ENCODE results near the gene SNCG.
A peak's percentile ranks its signal among the peaks of the same experiment; 100 is the strongest.
"Not testable (repeated sequence)": the region's sequence is repeated elsewhere in the genome, so short reads cannot be mapped to it uniquely, and the experiment has no call there.

Gene SNCG

DNA sequence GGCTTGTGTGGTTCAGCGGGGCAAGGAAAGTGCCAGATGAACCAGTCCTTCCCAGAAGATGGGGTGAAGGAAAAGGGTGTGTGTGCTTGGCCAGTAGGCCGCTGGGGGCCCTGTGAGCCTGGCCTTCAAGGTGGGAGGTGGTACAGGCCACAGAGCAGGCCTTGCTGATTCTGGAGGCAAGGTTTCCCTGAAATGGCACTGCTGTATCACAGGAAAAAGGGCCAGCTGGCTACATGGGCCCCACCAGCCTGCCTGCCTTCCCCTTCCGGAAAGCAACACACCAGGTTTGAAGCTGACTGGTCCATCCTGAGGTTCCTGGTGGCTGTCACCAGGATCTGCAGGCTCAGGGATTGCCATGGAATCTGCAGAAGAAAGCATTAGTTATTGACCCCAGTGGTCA, 13.5 kb upstream of the SNCG start:
- H3K27me3 ChIP-seq (ENCODE audit: control insufficient read depth in 1 of 2, insufficient read depth in 2 of 2, low read length in 2 of 2) = peaks cover 3 to 8% of the 10 kb centered on the region in 2 donors
- H3K36me3 ChIP-seq (ENCODE audit: control insufficient read depth in 1 of 2, insufficient read depth in 2 of 2, low read length in 2 of 2) = no peaks in the 10 kb centered on the region
- H3K9me3 ChIP-seq (ENCODE audit: control insufficient read depth in 1 of 2, low read length in 2 of 2) = no peaks in the 10 kb centered on the region
- H3K4me1 ChIP-seq (ENCODE audit: control insufficient read depth in 1 of 2, insufficient read depth in 2 of 2, low read length in 2 of 2) = peaks cover 0 to 17% of the 10 kb centered on the region in 2 donors
- H3K27ac ChIP-seq (ENCODE audit: low read depth, low read length) = no peak overlapping the region
- H3K9ac ChIP-seq (ENCODE audit: low read depth in 1 of 2, low read length in 2 of 2) = no peak overlapping the region
- H3K4me3 ChIP-seq (ENCODE audit: low read depth in 1 of 2, low read length in 2 of 2) = no peak overlapping the region

DNA sequence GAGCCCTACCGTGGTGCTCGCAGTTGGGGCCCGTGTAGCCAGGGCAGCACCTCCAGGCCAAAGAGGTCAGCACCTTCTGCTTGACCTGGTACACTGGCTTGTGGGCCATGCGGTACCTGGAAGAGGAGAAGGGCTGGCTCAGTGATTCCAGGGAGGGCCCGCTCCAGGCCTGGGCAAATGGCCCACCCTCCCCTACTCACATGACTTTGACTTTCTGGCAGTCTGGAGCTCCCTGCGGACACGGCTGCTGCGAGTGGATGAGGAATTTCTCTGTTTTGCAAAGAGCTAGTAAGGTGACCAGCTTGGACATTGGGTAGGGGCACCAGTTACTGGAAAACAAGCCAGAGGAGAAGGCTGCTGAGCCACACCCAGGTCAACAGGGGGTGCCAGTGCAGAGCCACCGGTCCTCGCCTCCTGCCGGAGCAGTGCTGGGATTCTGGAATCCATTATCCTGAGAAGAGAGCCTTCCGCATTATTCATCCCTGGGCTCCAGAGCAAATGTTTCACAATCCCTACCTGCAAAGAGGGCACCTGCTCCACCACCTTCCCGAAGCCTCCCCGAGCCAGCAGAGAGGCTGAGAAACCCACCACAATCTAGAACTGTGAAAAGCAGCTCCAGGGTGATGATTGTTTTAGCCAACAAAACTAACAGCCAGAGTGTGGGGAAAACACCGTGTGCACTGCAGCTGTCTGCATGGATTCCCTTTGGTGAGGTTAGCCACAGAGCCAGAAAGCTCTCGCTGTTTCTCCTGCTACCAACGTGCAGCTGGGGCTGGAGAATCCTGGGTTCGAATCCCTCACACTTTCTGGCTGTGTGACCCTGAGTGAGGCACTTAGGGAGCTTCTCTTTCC, 12.8 kb upstream of the SNCG start:
- H3K27ac ChIP-seq (ENCODE audit: low read depth, low read length) = no peak overlapping the region
- H3K27me3 ChIP-seq (ENCODE audit: control insufficient read depth in 1 of 2, insufficient read depth in 2 of 2, low read length in 2 of 2) = peaks cover 3 to 8% of the 10 kb centered on the region in 2 donors
- no peak overlapping the region for H3K4me3 ChIP-seq (ENCODE audit: low read depth in 1 of 2, low read length in 2 of 2)
- H3K9ac ChIP-seq (ENCODE audit: low read depth in 1 of 2, low read length in 2 of 2) = no peak overlapping the region
- peaks cover 0 to 15% of the 10 kb centered on the region in 2 donors for H3K4me1 ChIP-seq (ENCODE audit: control insufficient read depth in 1 of 2, insufficient read depth in 2 of 2, low read length in 2 of 2)
- no peaks in the 10 kb centered on the region for H3K36me3 ChIP-seq (ENCODE audit: control insufficient read depth in 1 of 2, insufficient read depth in 2 of 2, low read length in 2 of 2)
- H3K9me3 ChIP-seq (ENCODE audit: control insufficient read depth in 1 of 2, low read length in 2 of 2) = no peaks in the 10 kb centered on the region

DNA sequence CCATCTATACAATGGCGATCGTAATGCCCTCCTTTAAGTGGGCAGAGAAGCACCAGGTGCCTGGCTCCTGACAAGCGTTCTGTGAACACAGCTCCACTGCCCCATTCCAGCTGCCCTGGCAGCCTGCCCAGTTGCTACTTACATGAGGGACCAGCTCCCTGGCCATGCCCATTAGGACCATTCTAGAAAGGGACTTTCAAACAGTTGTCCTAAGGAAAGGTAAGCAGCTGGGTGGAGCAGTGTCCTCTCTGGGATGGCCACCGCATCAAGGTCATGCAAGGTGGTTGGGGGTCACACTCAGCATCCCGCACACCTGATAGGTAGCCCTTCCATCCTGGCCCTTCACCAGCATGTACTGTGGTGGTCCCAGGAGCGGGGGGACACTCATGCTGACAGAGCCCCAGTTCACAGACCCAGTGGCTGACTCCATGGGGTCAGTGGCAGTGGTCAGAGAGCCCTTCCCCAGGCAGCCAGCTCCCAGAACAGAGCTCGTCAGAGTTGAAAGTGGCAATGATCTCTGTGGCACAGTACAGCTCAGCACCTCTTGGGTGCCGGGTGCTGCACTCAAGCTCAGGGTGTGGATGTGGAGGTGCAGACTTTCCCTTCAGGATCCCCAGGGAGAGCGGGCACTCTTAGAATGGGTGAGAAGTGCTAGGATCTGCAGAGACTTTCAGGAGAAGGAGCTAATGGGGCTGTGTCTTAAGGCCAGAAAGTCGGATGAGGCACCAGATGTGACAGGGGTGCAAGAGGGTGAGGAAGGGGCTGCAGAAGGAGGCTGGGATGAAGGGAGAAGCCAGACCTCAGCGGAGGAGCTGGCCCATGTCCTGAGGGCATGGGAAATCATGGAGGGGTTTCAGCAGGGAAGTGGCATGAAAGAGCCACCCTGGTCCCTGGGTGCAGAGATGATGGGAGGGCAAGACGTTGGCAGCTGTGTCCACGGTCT, 11.9 kb upstream of the SNCG start:
- Histone ChIP-seq H3K36me3 (ENCODE audit: control insufficient read depth in 1 of 2, insufficient read depth in 2 of 2, low read length in 2 of 2) (no peaks in the 10 kb centered on the region), H3K9me3 (ENCODE audit: control insufficient read depth in 1 of 2, low read length in 2 of 2) (no peaks in the 10 kb centered on the region), H3K4me3 (ENCODE audit: low read depth in 1 of 2, low read length in 2 of 2) (no peak overlapping the region), H3K4me1 (ENCODE audit: control insufficient read depth in 1 of 2, insufficient read depth in 2 of 2, low read length in 2 of 2) (peaks cover 0 to 13% of the 10 kb centered on the region in 2 donors), H3K27ac (ENCODE audit: low read depth, low read length) (no peak overlapping the region), H3K27me3 (ENCODE audit: control insufficient read depth in 1 of 2, insufficient read depth in 2 of 2, low read length in 2 of 2) (peaks cover 3 to 8% of the 10 kb centered on the region in 2 donors), H3K9ac (ENCODE audit: low read depth in 1 of 2, low read length in 2 of 2) (no peak overlapping the region)

DNA sequence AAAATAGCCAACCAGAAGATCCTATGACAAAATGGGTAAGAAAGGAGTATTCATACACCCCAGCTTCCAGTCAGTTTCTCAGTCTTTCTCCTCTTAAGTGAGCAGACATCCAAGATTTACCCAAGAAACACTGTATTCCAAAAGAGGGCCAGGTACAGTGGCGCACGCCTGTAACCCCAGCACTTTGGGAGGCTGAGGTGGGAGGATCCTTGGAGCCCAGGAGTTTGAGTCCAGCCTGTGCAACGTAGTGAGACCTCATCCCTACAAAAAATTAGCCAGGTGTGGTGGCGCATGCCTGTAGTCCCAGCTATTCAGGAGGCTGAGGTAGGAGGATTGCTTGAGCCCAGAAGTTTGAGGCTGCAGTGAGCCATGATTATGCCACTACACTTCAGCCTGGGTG, 10.6 kb upstream of the SNCG start:
- not testable (repeated sequence) for H3K27ac ChIP-seq (ENCODE audit: low read depth, low read length); H3K9ac ChIP-seq (ENCODE audit: low read depth in 1 of 2, low read length in 2 of 2); H3K4me1 ChIP-seq (ENCODE audit: control insufficient read depth in 1 of 2, insufficient read depth in 2 of 2, low read length in 2 of 2); H3K9me3 ChIP-seq (ENCODE audit: control insufficient read depth in 1 of 2, low read length in 2 of 2); H3K4me3 ChIP-seq (ENCODE audit: low read depth in 1 of 2, low read length in 2 of 2); H3K27me3 ChIP-seq (ENCODE audit: control insufficient read depth in 1 of 2, insufficient read depth in 2 of 2, low read length in 2 of 2); H3K36me3 ChIP-seq (ENCODE audit: control insufficient read depth in 1 of 2, insufficient read depth in 2 of 2, low read length in 2 of 2)

- Histone ChIP-seq H3K27ac (ENCODE audit: low read depth, low read length) (no peak overlapping the region), H3K4me3 (ENCODE audit: low read depth in 1 of 2, low read length in 2 of 2) (no peak overlapping the region), H3K9ac (ENCODE audit: low read depth in 1 of 2, low read length in 2 of 2) (no peak overlapping the region), H3K27me3 (ENCODE audit: control insufficient read depth in 1 of 2, insufficient read depth in 2 of 2, low read length in 2 of 2) (peaks cover 3 to 8% of the 10 kb centered on the region in 2 donors), H3K4me1 (ENCODE audit: control insufficient read depth in 1 of 2, insufficient read depth in 2 of 2, low read length in 2 of 2) (peaks cover 0 to 6% of the 10 kb centered on the region in 2 donors), H3K9me3 (ENCODE audit: control insufficient read depth in 1 of 2, low read length in 2 of 2) (no peaks in the 10 kb centered on the region), H3K36me3 (ENCODE audit: control insufficient read depth in 1 of 2, insufficient read depth in 2 of 2, low read length in 2 of 2) (no peaks in the 10 kb centered on the region)
Measured at GRCh38 chr10:86950349-86950748, 8.1 kb upstream of the SNCG start.

GRCh38 chr10:86951184-86951761, 7.1 kb upstream of the SNCG start:
- Histone ChIP-seq H3K4me1 (ENCODE audit: control insufficient read depth in 1 of 2, insufficient read depth in 2 of 2, low read length in 2 of 2) (no peaks in the 10 kb centered on the region), H3K4me3 (ENCODE audit: low read depth in 1 of 2, low read length in 2 of 2) (no peak overlapping the region), H3K27ac (ENCODE audit: low read depth, low read length) (no peak overlapping the region), H3K9me3 (ENCODE audit: control insufficient read depth in 1 of 2, low read length in 2 of 2) (no peaks in the 10 kb centered on the region), H3K36me3 (ENCODE audit: control insufficient read depth in 1 of 2, insufficient read depth in 2 of 2, low read length in 2 of 2) (no peaks in the 10 kb centered on the region), H3K9ac (ENCODE audit: low read depth in 1 of 2, low read length in 2 of 2) (no peak overlapping the region), H3K27me3 (ENCODE audit: control insufficient read depth in 1 of 2, insufficient read depth in 2 of 2, low read length in 2 of 2) (peaks cover 3 to 6% of the 10 kb centered on the region in 2 donors)

DNA sequence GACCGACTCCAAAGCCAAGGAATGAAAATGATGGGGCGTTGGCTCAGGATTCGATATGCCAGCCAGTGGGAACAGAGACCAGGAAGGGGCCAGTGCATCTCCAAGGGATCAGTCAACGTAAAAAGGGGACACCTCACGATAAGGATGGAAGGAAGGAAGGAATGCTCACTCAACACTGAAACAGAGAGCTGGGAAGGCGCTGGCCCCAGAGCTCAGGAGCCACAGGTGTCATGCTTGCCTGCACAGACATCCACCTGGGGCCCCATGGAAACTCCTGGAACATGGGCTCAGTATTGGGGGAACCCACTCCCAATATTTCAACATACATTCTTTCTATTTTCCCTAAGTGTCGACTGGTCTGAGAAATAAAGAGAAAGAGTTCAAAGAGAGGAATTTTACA, 6.3 kb upstream of the SNCG start:
- Histone ChIP-seq H3K4me1 (ENCODE audit: control insufficient read depth in 1 of 2, insufficient read depth in 2 of 2, low read length in 2 of 2) (no peaks in the 10 kb centered on the region), H3K36me3 (ENCODE audit: control insufficient read depth in 1 of 2, insufficient read depth in 2 of 2, low read length in 2 of 2) (no peaks in the 10 kb centered on the region), H3K27ac (ENCODE audit: low read depth, low read length) (no peak overlapping the region), H3K27me3 (ENCODE audit: control insufficient read depth in 1 of 2, insufficient read depth in 2 of 2, low read length in 2 of 2) (no peaks in the 10 kb centered on the region), H3K9ac (ENCODE audit: low read depth in 1 of 2, low read length in 2 of 2) (no peak overlapping the region), H3K4me3 (ENCODE audit: low read depth in 1 of 2, low read length in 2 of 2) (no peak overlapping the region), H3K9me3 (ENCODE audit: control insufficient read depth in 1 of 2, low read length in 2 of 2) (no peaks in the 10 kb centered on the region)

DNA sequence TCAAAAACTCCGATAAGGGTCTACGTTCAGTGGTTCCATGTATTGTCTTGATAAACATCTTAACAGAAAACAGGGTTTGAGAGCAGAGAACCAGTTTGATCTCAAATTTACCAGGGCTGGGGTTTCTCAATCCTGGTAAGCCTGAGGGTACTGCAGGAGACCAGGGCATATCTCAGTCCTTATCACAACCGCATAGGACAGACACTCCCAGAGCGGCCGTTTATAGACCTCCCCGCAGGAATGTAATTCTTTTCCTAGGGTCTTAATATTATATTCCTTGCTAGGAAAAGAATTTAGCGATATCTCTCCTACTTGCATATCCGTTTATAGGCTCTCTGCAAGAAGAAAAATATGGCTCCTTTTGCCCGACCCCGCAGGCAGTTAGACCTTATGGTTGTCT, 5.7 kb upstream of the SNCG start:
- H3K27me3 ChIP-seq (ENCODE audit: control insufficient read depth in 1 of 2, insufficient read depth in 2 of 2, low read length in 2 of 2); H3K4me1 ChIP-seq (ENCODE audit: control insufficient read depth in 1 of 2, insufficient read depth in 2 of 2, low read length in 2 of 2); H3K9ac ChIP-seq (ENCODE audit: low read depth in 1 of 2, low read length in 2 of 2); H3K9me3 ChIP-seq (ENCODE audit: control insufficient read depth in 1 of 2, low read length in 2 of 2); H3K36me3 ChIP-seq (ENCODE audit: control insufficient read depth in 1 of 2, insufficient read depth in 2 of 2, low read length in 2 of 2); H3K4me3 ChIP-seq (ENCODE audit: low read depth in 1 of 2, low read length in 2 of 2); H3K27ac ChIP-seq (ENCODE audit: low read depth, low read length): not testable (repeated sequence)

- Histone ChIP-seq H3K36me3 (ENCODE audit: control insufficient read depth in 1 of 2, insufficient read depth in 2 of 2, low read length in 2 of 2) (no peaks in the 10 kb centered on the region), H3K27me3 (ENCODE audit: control insufficient read depth in 1 of 2, insufficient read depth in 2 of 2, low read length in 2 of 2) (no peaks in the 10 kb centered on the region), H3K4me3 (ENCODE audit: low read depth in 1 of 2, low read length in 2 of 2) (no peak overlapping the region), H3K27ac (ENCODE audit: low read depth, low read length) (peak overlapping the region; percentile 50), H3K9me3 (ENCODE audit: control insufficient read depth in 1 of 2, low read length in 2 of 2) (no peaks in the 10 kb centered on the region), H3K4me1 (ENCODE audit: control insufficient read depth in 1 of 2, insufficient read depth in 2 of 2, low read length in 2 of 2) (peaks cover 5 to 12% of the 10 kb centered on the region in 2 donors), H3K9ac (ENCODE audit: low read depth in 1 of 2, low read length in 2 of 2) (no peak overlapping the region)
Measured at GRCh38 chr10:86953747-86954680, 4.4 kb upstream of the SNCG start.

Measured in duodenal mucosa (tissue), 2 donors.